ENCODE measurements around the gene S100A5. TPM values are rescaled to one million over a fixed set of nuclear protein-coding genes. Genes with fewer than 3 reads are reported as not detected.

S100A5 gene
- total and polyA plus RNA-seq, 11 donors, result not detected

DNA sequence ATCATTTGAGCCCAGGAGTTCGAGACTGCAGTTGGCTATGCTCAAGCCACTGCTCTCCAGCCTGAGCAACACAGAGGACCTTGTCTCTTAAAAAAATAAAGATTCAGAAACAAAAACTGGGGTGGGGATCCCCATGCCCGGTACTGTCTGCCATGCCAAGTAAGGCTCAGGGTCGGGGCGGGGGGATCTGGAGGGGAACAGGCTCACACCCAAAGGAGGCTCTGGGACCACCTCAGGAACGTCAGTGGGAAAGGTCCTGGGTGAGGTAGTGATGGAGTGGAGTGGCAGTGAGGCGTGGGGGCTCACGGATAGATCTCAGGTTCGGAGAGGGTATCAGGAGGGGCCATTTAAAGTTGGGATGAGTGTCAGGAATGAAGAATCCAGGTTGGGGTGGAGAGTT is 5.6 kb upstream of the S100A5 start:
- Histone ChIP-seq H3K4me1 (peaks cover 11 to 100% (median 48%) of the 10 kb centered on the region in 12 donors), H3K27ac (peak overlapping the region in 9 of 12 donors; percentile 71 to 93 (median 83)), H3K27me3 (no peaks in the 10 kb centered on the region), H3K9me3 (no peaks in the 10 kb centered on the region), H3K36me3 (peaks cover 0 to 18% (median 0%) of the 10 kb centered on the region in 9 donors), H3K4me3 (peak overlapping the region in 8 of 12 donors; percentile 40 to 71 (median 56))
- intact Hi-C loops (cut with DNase I), result loop anchor here in 1 of 10 donors (2.0 kb wide), 1 partner anchor 18 kb away; the partner anchor contains the start of gene S100A2
- TF ChIP-seq POLR2A (IDR thresholded peaks at IDR 0.05), result no peak
- TF ChIP-seq, protein P1, sequence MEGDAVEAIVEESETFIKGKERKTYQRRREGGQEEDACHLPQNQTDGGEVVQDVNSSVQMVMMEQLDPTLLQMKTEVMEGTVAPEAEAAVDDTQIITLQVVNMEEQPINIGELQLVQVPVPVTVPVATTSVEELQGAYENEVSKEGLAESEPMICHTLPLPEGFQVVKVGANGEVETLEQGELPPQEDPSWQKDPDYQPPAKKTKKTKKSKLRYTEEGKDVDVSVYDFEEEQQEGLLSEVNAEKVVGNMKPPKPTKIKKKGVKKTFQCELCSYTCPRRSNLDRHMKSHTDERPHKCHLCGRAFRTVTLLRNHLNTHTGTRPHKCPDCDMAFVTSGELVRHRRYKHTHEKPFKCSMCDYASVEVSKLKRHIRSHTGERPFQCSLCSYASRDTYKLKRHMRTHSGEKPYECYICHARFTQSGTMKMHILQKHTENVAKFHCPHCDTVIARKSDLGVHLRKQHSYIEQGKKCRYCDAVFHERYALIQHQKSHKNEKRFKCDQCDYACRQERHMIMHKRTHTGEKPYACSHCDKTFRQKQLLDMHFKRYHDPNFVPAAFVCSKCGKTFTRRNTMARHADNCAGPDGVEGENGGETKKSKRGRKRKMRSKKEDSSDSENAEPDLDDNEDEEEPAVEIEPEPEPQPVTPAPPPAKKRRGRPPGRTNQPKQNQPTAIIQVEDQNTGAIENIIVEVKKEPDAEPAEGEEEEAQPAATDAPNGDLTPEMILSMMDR (IDR thresholded peaks at IDR 0.05), result no peak
- no peak for ATAC-seq
- WGBS, 4 donors, result 91 to 96% (median 94%) methylated on average over 8 of the region's 8 CpGs
- DNase-seq, result no peak

DNA sequence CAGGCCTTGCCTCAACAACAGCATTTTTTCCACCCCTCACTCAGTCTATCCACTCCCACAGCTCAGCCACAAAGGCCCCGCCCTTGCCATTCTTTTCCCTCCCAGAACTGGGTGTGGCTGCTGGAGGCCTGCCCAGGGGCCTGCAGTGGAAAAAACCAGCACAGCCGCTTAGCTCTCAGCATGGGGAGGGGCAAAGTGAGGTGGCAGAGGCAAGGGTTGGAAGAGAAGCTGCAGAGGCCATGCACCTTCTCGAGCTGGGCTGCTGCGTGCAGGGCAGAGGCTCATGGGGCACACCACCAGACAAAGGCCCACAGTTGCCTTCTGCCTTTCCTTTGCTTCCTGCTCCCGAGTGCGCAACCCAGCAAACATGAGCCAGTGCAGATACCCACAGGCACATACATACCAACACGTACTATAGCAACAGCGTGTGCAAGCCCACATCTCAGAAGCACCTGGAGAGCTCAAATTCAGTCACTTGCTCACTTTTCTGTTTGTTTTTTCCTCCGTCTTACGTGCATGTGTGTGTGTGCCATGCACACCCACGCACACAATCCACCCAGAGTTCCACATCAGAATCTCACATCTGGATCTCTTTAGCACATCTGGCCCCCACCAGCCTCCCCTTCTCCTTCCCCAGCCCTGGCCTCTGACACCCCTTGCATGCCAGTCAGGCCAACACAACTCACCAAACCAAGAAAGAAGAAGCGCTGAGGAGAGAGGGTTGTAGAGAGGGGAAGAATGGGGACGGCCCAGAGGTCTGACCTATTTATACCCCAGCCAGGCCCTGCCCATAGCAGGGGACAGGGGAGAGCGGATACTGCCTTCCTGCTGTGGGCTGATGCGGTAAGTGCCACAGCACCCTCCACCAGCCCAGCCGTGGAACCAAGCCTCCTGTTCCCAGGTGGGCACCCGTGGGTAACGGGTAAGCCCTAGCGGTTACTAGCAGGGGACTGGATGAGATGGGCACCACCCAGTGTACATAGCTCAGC is 4.6 kb upstream of the S100A5 start, which contains the start of gene S100A4:
Gene S100A4 (minus strand): TSS at position 740 of the 989 bp plus-strand sequence. CDS start 1,012 bp downstream, outside the sequence.
- ATAC-seq, result peak; percentile 82 to 93 (median 91)
- intact Hi-C loops (cut with DNase I), result loop anchor here in 2 of 10 donors (1.0 to 2.0 kb wide), 2 partner anchors 19 to 21 kb away; partner anchors contain the start of gene S100A2 (in 1 of the 2)
- peak within 1 kb of the TSS; percentile 38 to 93 (median 82) for H3K27ac ChIP-seq
- H3K9me3 ChIP-seq, result no peaks in the 10 kb centered on the region
- TF ChIP-seq POLR2A (IDR thresholded peaks at IDR 0.05), result peak in 1 of 2 donors; percentile 60
- TF ChIP-seq, protein P1 (IDR thresholded peaks at IDR 0.05), result no peak
- peak within 1 kb of the TSS in 11 of 12 donors; percentile 21 to 71 (median 55) for H3K4me3 ChIP-seq
- peaks cover 11 to 100% (median 46%) of the 10 kb centered on the region in 12 donors for H3K4me1 ChIP-seq
- H3K27me3 ChIP-seq, result no peaks in the 10 kb centered on the region
- DNase-seq, result peak; percentile 94 to 97 (median 95)
- 43 to 51% (median 46%) methylated on average over 18 to 19 of the region's 19 CpGs for WGBS, 4 donors
- peaks cover 0 to 18% (median 0%) of the 10 kb centered on the region in 9 donors for H3K36me3 ChIP-seq

DNA sequence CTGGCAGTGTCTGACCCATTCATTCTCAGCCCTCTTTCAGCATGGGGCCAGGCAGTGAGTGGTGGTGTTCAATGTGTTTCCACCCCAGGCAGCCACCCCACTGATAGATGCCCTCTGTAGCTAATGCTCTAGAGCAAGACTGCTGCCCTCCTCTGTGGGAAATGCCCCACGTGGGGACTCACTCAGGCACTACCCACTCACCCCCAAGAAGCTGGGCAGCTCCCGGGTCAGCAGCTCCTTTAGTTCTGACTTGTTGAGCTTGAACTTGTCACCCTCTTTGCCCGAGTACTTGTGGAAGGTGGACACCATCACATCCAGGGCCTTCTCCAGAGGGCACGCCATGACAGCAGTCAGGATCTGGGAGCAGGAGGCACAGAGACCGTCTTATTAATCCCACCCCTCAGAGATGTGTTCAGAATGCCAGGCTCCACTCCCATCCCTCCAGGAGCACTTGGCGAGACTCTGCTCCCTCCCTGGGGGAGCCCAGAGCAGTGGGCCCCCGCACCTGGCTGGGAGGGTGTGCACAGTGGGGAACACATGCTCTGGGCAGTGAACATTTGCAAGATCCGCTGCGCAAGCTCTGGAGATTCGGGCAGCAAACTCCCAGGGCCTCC is 3.8 kb upstream of the S100A5 start:
- intact Hi-C loops (cut with DNase I), result loop anchor here in 1 of 10 donors (1.0 kb wide), 1 partner anchor 22 kb away; no protein-coding TSS in a partner anchor
- ATAC-seq (no peak), DNase-seq (no peak)
- 51 to 71% (median 61%) methylated on average over 9 to 10 of the region's 10 CpGs for WGBS, 4 donors
- TF ChIP-seq, protein P1 (IDR thresholded peaks at IDR 0.05), result no peak
- no peak for TF ChIP-seq POLR2A (IDR thresholded peaks at IDR 0.05)
- peaks cover 11 to 100% (median 40%) of the 10 kb centered on the region in 12 donors for H3K4me1 ChIP-seq
- peak overlapping the region in 11 of 12 donors; percentile 21 to 71 (median 55) for H3K4me3 ChIP-seq
- H3K27ac ChIP-seq, result peak overlapping the region; percentile 38 to 93 (median 82)
- H3K9me3 ChIP-seq, result no peaks in the 10 kb centered on the region
- H3K27me3 ChIP-seq, result no peaks in the 10 kb centered on the region
- H3K36me3 ChIP-seq, result peaks cover 0 to 18% (median 0%) of the 10 kb centered on the region in 9 donors

Measured in heart left ventricle (tissue), 16 donors.